ENCODE measurements around the gene PLEKHA7. TPM values are rescaled to one million over a fixed set of nuclear protein-coding genes. Genes with fewer than 3 reads are reported as not detected.
"Not testable (repeated sequence)": the region's sequence is repeated elsewhere in the genome, so short reads cannot be mapped to it uniquely, and the experiment has no call there.

PLEKHA7 gene
- total RNA-seq, 2 experiments from 2014 or later: 0.47 to 0.50 TPM

DNA sequence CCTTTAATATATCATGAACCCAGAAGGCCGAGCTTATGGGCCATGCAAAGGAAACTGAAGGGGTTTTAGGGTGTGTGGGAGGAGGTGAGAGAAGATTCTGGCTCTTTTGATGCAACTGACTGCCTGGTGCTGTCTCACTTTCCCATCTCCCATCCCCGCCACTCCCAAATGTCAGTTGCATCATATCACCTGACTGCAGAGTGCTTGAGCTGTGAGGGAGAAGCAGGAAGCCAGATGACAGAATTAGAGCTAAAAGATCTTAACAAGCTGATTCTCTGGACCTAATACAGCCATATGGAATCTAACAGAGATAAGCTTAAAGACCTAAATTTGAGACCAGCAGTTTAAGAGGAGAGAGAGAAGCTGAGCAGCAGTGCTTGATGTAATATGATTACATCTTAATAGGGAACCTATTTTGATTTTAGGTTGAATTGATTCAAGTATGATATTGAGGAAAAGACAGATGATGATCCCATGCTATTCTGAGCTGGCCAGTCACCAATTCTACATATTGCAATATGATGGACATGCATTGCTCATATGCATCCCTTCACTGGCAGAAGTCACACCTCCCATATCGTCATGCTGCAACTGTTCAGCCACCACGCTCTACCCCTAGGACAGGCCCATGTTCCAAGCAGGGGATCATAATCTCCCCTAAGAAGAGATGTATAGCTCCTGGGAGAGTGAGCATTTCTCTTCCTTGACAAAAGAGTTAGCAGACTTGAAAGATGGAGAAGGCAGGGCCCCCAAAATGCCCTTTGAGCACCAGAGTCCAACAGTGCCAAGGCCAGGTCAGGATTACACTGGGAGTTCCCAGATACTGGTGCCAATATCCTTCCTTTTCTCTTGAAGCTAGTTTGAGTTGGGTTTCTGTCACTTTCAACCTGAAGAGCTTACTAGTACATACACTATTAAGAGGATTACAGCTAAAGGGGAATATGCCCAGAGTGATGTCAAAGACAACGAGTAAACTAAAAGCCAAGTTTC lies 44.9 kb downstream of the PLEKHA7 start:
- Mint-ChIP-seq H3K4me3 (no peak overlapping the region), H3K4me1 (ENCODE audit: low read depth) (no peaks in the 10 kb centered on the region), H3K9me3 (ENCODE audit: insufficient read depth) (no peaks in the 10 kb centered on the region), H3K27me3 (ENCODE audit: low read depth) (peaks cover 2% of the 10 kb centered on the region), H3K27ac (no peak overlapping the region), H3K36me3 (ENCODE audit: low read depth) (no peaks in the 10 kb centered on the region)
- POLR2A ChIA-PET: no interaction called here
- DNase-seq (no peak), ATAC-seq (no peak)
- CTCF ChIA-PET: interaction anchor here (0.6 to 0.7 kb wide), 2 partner anchors 149 kb away, joined by 3 read pairs; no protein-coding TSS in a partner anchor

GRCh38 chr11:16968196-16968595 lies 46.0 kb downstream of the PLEKHA7 start:
- H3K27me3 Mint-ChIP-seq (ENCODE audit: low read depth): no peaks in the 10 kb centered on the region
- peaks cover 3% of the 10 kb centered on the region for H3K4me1 Mint-ChIP-seq (ENCODE audit: low read depth)
- DNase-seq: no peak
- no peak overlapping the region for H3K4me3 Mint-ChIP-seq
- no peak for ATAC-seq
- H3K27ac Mint-ChIP-seq: no peak overlapping the region
- ChIA-PET CTCF (no interaction called here), POLR2A (no interaction called here)
- no peaks in the 10 kb centered on the region for H3K36me3 Mint-ChIP-seq (ENCODE audit: low read depth)
- no peaks in the 10 kb centered on the region for H3K9me3 Mint-ChIP-seq (ENCODE audit: insufficient read depth)

- ChIA-PET POLR2A (no interaction called here), CTCF (interaction anchor here (0.8 kb wide), 1 partner anchor 21 kb away, joined by 3 read pairs; no protein-coding TSS in a partner anchor)
- Mint-ChIP-seq H3K9me3 (ENCODE audit: insufficient read depth) (no peaks in the 10 kb centered on the region), H3K4me3 (no peak overlapping the region), H3K27ac (no peak overlapping the region), H3K4me1 (ENCODE audit: low read depth) (peaks cover 10% of the 10 kb centered on the region), H3K27me3 (ENCODE audit: low read depth) (no peaks in the 10 kb centered on the region), H3K36me3 (ENCODE audit: low read depth) (no peaks in the 10 kb centered on the region)
- DNase-seq (no peak), ATAC-seq (no peak)
Observed at GRCh38 chr11:16966930-16967671, 47.1 kb downstream of the PLEKHA7 start.

GRCh38 chr11:16964501-16964900 lies 49.7 kb downstream of the PLEKHA7 start:
- H3K9me3 Mint-ChIP-seq (ENCODE audit: insufficient read depth): no peaks in the 10 kb centered on the region
- no peak overlapping the region for H3K4me3 Mint-ChIP-seq
- DNase-seq (no peak), ATAC-seq (no peak)
- H3K27me3 Mint-ChIP-seq (ENCODE audit: low read depth): no peaks in the 10 kb centered on the region
- no peaks in the 10 kb centered on the region for H3K36me3 Mint-ChIP-seq (ENCODE audit: low read depth)
- H3K4me1 Mint-ChIP-seq (ENCODE audit: low read depth): peaks cover 10% of the 10 kb centered on the region
- ChIA-PET CTCF (no interaction called here), POLR2A (no interaction called here)
- no peak overlapping the region for H3K27ac Mint-ChIP-seq

- Mint-ChIP-seq H3K27me3 (ENCODE audit: low read depth) (no peaks in the 10 kb centered on the region), H3K27ac (no peak overlapping the region), H3K9me3 (ENCODE audit: insufficient read depth) (no peaks in the 10 kb centered on the region), H3K4me1 (ENCODE audit: low read depth) (peaks cover 10% of the 10 kb centered on the region), H3K4me3 (no peak overlapping the region), H3K36me3 (ENCODE audit: low read depth) (no peaks in the 10 kb centered on the region)
- ChIA-PET CTCF (no interaction called here), POLR2A (no interaction called here)
- ATAC-seq (no peak), DNase-seq (no peak)
Observed at GRCh38 chr11:16963316-16963876, 50.8 kb downstream of the PLEKHA7 start.

DNA sequence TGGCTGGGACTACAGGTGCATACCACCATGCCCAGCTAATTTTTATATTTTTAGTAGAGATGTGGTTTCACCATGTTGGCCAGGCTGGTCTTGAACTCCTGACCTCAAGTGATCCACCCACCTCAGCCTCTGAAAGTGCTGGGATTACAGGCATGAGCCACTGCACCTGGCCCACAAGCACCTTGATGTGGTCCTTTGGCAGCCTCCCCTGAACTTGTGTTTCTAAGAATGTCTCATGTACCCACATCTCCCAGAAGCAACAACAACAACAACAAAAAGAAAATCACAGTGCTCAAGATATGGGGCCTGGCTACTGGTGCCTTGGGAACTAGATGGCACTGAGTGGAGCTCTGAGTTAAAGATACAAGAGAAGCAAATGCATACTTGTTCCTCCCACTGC lies 51.6 kb downstream of the PLEKHA7 start:
- CTCF ChIA-PET; H3K4me3 Mint-ChIP-seq; H3K36me3 Mint-ChIP-seq (ENCODE audit: low read depth); DNase-seq; H3K27me3 Mint-ChIP-seq (ENCODE audit: low read depth); H3K27ac Mint-ChIP-seq; H3K4me1 Mint-ChIP-seq (ENCODE audit: low read depth); H3K9me3 Mint-ChIP-seq (ENCODE audit: insufficient read depth); ATAC-seq; POLR2A ChIA-PET: not testable (repeated sequence)

DNA sequence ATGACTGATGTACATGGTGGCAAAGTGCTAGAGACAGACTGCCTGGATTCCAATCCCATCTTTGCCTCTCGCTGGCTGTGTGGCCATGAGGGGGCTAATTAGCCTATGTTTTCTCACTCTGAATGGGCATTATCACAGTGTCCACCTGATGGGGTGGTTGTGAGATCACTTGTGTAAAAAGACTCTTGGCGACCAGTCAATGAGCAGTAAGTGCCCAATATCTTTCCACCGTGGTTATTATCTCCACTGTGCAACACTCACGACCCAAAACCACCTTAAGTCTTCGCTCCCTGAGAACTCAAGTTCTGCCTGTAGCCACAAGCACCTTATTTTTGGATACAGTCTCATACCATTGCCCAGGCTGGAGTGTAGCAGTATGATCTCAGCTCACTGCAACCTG lies 52.1 kb downstream of the PLEKHA7 start:
- no peaks in the 10 kb centered on the region for H3K36me3 Mint-ChIP-seq (ENCODE audit: low read depth)
- no peak overlapping the region for H3K4me3 Mint-ChIP-seq
- ATAC-seq (no peak), DNase-seq (no peak)
- H3K27me3 Mint-ChIP-seq (ENCODE audit: low read depth): no peaks in the 10 kb centered on the region
- CTCF ChIA-PET: no interaction called here
- POLR2A ChIA-PET: no interaction called here
- no peak overlapping the region for H3K27ac Mint-ChIP-seq
- H3K4me1 Mint-ChIP-seq (ENCODE audit: low read depth): peaks cover 10% of the 10 kb centered on the region
- H3K9me3 Mint-ChIP-seq (ENCODE audit: insufficient read depth): no peaks in the 10 kb centered on the region

GRCh38 chr11:16960250-16960649 lies 54.0 kb downstream of the PLEKHA7 start:
- no peak overlapping the region for H3K27ac Mint-ChIP-seq
- no peaks in the 10 kb centered on the region for H3K36me3 Mint-ChIP-seq (ENCODE audit: low read depth)
- no peak overlapping the region for H3K4me3 Mint-ChIP-seq
- DNase-seq: no peak
- H3K4me1 Mint-ChIP-seq (ENCODE audit: low read depth): peaks cover 10% of the 10 kb centered on the region
- no peaks in the 10 kb centered on the region for H3K27me3 Mint-ChIP-seq (ENCODE audit: low read depth)
- H3K9me3 Mint-ChIP-seq (ENCODE audit: insufficient read depth): no peaks in the 10 kb centered on the region
- CTCF ChIA-PET: no interaction called here
- POLR2A ChIA-PET: no interaction called here
- no peak for ATAC-seq

DNA sequence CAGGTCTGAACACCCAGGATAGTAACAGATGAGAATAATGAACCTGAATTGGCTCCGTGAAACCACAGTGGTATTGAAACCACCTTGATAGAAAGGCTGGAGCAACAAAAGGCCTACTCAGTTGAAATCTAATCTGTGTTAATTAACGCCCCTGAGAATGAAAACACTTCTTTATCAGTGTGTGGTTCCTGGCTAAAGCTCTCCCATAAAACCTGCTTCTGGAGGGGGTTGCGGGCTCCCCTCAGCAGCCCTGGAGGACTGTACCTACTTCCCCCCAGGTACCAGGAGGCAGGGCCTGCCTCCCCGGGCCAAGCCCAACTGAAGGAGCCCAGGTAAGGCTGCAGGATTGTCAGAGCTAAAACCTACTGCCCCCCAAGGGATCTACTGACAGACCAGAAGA lies 54.6 kb downstream of the PLEKHA7 start:
- Mint-ChIP-seq H3K9me3 (ENCODE audit: insufficient read depth) (no peaks in the 10 kb centered on the region), H3K4me3 (no peak overlapping the region), H3K36me3 (ENCODE audit: low read depth) (no peaks in the 10 kb centered on the region), H3K27ac (no peak overlapping the region), H3K27me3 (ENCODE audit: low read depth) (no peaks in the 10 kb centered on the region), H3K4me1 (ENCODE audit: low read depth) (peaks cover 10% of the 10 kb centered on the region)
- DNase-seq: no peak
- POLR2A ChIA-PET: no interaction called here
- ATAC-seq: no peak
- CTCF ChIA-PET: no interaction called here

DNA sequence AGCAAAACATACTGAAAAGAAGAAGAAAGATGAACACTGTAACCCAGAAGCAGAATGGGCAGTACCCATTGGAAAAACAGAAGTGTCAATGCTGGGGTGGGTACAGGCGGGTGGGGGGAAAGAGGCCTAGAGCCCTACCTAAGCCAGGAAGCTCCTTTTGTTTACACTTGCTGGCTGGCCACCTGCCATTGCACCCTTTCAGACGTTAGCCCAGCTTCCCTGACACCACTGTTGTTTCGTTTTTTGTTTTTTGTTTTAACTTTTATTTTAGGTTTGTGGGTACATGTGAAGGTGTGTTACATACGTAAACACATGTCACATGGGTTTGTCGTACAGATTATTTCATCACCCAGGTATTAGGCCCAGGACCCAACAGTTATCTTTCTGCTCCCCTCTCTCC lies 55.4 kb downstream of the PLEKHA7 start:
- H3K4me3 Mint-ChIP-seq: no peak overlapping the region
- ATAC-seq (no peak), DNase-seq (no peak)
- ChIA-PET CTCF (interaction anchor here (1.0 kb wide), 1 partner anchor 13 kb away, joined by 3 read pairs; no protein-coding TSS in a partner anchor), POLR2A (no interaction called here)
- peaks cover 9% of the 10 kb centered on the region for H3K4me1 Mint-ChIP-seq (ENCODE audit: low read depth)
- no peaks in the 10 kb centered on the region for H3K27me3 Mint-ChIP-seq (ENCODE audit: low read depth)
- no peaks in the 10 kb centered on the region for H3K36me3 Mint-ChIP-seq (ENCODE audit: low read depth)
- no peak overlapping the region for H3K27ac Mint-ChIP-seq
- H3K9me3 Mint-ChIP-seq (ENCODE audit: insufficient read depth): no peaks in the 10 kb centered on the region

- POLR2A ChIA-PET: no interaction called here
- Mint-ChIP-seq H3K36me3 (ENCODE audit: low read depth) (no peaks in the 10 kb centered on the region), H3K4me1 (ENCODE audit: low read depth) (no peaks in the 10 kb centered on the region), H3K27ac (no peak overlapping the region), H3K4me3 (no peak overlapping the region), H3K27me3 (ENCODE audit: low read depth) (no peaks in the 10 kb centered on the region), H3K9me3 (ENCODE audit: insufficient read depth) (no peaks in the 10 kb centered on the region)
- ATAC-seq: no peak
- DNase-seq: no peak
- CTCF ChIA-PET: interaction anchor here (1.0 kb wide), 1 partner anchor 11 kb away, joined by 5 read pairs; no protein-coding TSS in a partner anchor
Observed at GRCh38 chr11:16956538-16957153, 57.6 kb downstream of the PLEKHA7 start.

GRCh38 chr11:16953663-16954062 lies 60.6 kb downstream of the PLEKHA7 start:
- ChIA-PET POLR2A (no interaction called here), CTCF (no interaction called here)
- peaks cover 5% of the 10 kb centered on the region for H3K27me3 Mint-ChIP-seq (ENCODE audit: low read depth)
- no peaks in the 10 kb centered on the region for H3K9me3 Mint-ChIP-seq (ENCODE audit: insufficient read depth)
- no peaks in the 10 kb centered on the region for H3K4me1 Mint-ChIP-seq (ENCODE audit: low read depth)
- DNase-seq: no peak
- no peak overlapping the region for H3K4me3 Mint-ChIP-seq
- no peak overlapping the region for H3K27ac Mint-ChIP-seq
- no peaks in the 10 kb centered on the region for H3K36me3 Mint-ChIP-seq (ENCODE audit: low read depth)
- no peak for ATAC-seq
